HG03558 (cell line): ENCODE results near the gene MYH13.
"Not testable (repeated sequence)": the region's sequence is repeated elsewhere in the genome, so short reads cannot be mapped to it uniquely, and the experiment has no call there.

ENCODE experiments used
- ATAC-seq: cut with Tn5 transposase; IDR thresholded peaks from one replicate; pipeline ENCODE4 v1.9.1; 2021; ENCODE audit warnings: moderate number of reproducible peaks; ENCODE audit not compliant: unreplicated experiment; ENCODE audit errors: extremely low read depth

The MYH13 gene

GRCh38 chr17:10306585-10306984 is 66.2 kb downstream of the MYH13 start:
- no peak for ATAC-seq

GRCh38 chr17:10305398-10305797 is 67.4 kb downstream of the MYH13 start:
- no peak for ATAC-seq

- no peak for ATAC-seq
These were observed 68.0 kb downstream of the MYH13 start for GRCh38 chr17:10304758-10305300.

GRCh38 chr17:10297691-10298090 is 75.1 kb downstream of the MYH13 start:
- ATAC-seq: no peak

- no peak for ATAC-seq
These were observed 77.0 kb downstream of the MYH13 start for GRCh38 chr17:10295728-10296343.

GRCh38 chr17:10294180-10294579 is 78.6 kb downstream of the MYH13 start:
- ATAC-seq: no peak

GRCh38 chr17:10292057-10292937 is 80.5 kb downstream of the MYH13 start:
- peak; percentile 51 for ATAC-seq

GRCh38 chr17:10291576-10291975 is 81.2 kb downstream of the MYH13 start:
- ATAC-seq: not testable (repeated sequence)

GRCh38 chr17:10290041-10290440 is 82.8 kb downstream of the MYH13 start:
- ATAC-seq: no peak

GRCh38 chr17:10286324-10286723 is 86.5 kb downstream of the MYH13 start:
- no peak for ATAC-seq

- ATAC-seq: no peak
These were observed 86.9 kb downstream of the MYH13 start for GRCh38 chr17:10285896-10286295.

- no peak for ATAC-seq
These were observed 92.7 kb downstream of the MYH13 start for GRCh38 chr17:10280068-10280467.

- ATAC-seq: no peak
These were observed 94.6 kb downstream of the MYH13 start for GRCh38 chr17:10278218-10278617.

GRCh38 chr17:10276436-10276835 is 96.4 kb downstream of the MYH13 start:
- ATAC-seq: no peak

GRCh38 chr17:10275418-10275817 is 97.4 kb downstream of the MYH13 start:
- ATAC-seq: no peak

- no peak for ATAC-seq
These were observed 101.7 kb downstream of the MYH13 start for GRCh38 chr17:10271106-10271562.

- no peak for ATAC-seq
These were observed 102.5 kb downstream of the MYH13 start for GRCh38 chr17:10270258-10270657.

- no peak for ATAC-seq
These were observed 104.8 kb downstream of the MYH13 start for GRCh38 chr17:10268005-10268404.

GRCh38 chr17:10266296-10266876 is 106.4 kb downstream of the MYH13 start:
- ATAC-seq: no peak

GRCh38 chr17:10265100-10265810 is 107.6 kb downstream of the MYH13 start:
- ATAC-seq: no peak
